HCT116 (cell line): Measurements from ENCODE around the gene PDE7B. TPM values are rescaled to one million over a fixed set of nuclear protein-coding genes. Genes with fewer than 3 reads are reported as not detected.

ENCODE experiments used
- ATAC-seq: fragments of 200-7000 bp; cut with Tn5 transposase; 2 replicates; pipeline ENCODE4 v1.9.1; 2020; ENCODE audit warnings: mild to moderate bottlenecking, moderate library complexity
- BruUV-seq: library from RNA; stranded (reverse); fragments of 400-500 nt; replicated peaks from 2 replicates; lab custom pipeline; 2021; lab: Mats Ljungman, UMichigan
- CTCF ChIA-PET: fragments of 300-600 bp; sonication (Branson Sonifier 250); formaldehyde crosslinking; loops from one replicate; lab custom pipeline; 2021; ENCODE audit warnings: antibody characterized with exemption; lab: Charles Lee
- POLR2A ChIA-PET: fragments of 300-600, 350-600 bp; sonication (Branson Sonifier 250); formaldehyde crosslinking; loops from one replicate; lab custom pipeline; 2021; ENCODE audit warnings: antibody characterized with exemption; lab: Charles Lee
- RAD21 ChIA-PET, 2 experiments: fragments of 300-600 bp; sonication (Branson Sonifier 250); formaldehyde crosslinking; loops; one replicate each; lab custom pipeline; 2023; ENCODE audit warnings: low total read pairs in 2 of 2; ENCODE audit not compliant: uncharacterized antibody in 2 of 2, unreplicated experiment in 2 of 2, low non-redundant PET in 1 of 2; lab: Charles Lee
- DNase-seq: peaks from one replicate; pipeline ENCODE4 v3.0.0-alpha.2; 2010; ENCODE audit warnings: low read depth, low spot score
- H2AFZ ChIP-seq: fragments of 200-600 bp; shearing (Covaris generic), sonication (generic); 2 replicates; pipeline ENCODE4 v1.6.1; 2017; ENCODE audit warnings: low read depth, mixed run types, mixed read lengths, antibody characterized with exemption, low read length; ENCODE audit not compliant: poor library complexity, severe bottlenecking
- H3K27ac ChIP-seq: 2 replicates; pipeline ENCODE4 v1.5.1; 2012; ENCODE audit warnings: low read depth, low read length
- H3K27me3 ChIP-seq: fragments of 200-600 bp; sonication (generic); 2 replicates; pipeline ENCODE4 v1.6.1; 2016; ENCODE audit warnings: mixed run types, low read length, mixed read lengths; ENCODE audit not compliant: insufficient read depth
- H3K36me3 ChIP-seq, 2 experiments: fragments of 200-500 bp in 1 of 2; fragments of 200-600 bp in 1 of 2; sonication (Bioruptor generic) in 1 of 2; sonication (generic) in 1 of 2; 2 replicates each; pipeline versions ENCODE4 v1.5.1 to v1.6.1; 2014 to 2016; ENCODE audit warnings: low read length in 2 of 2, inconsistent platforms in 1 of 2, mixed read lengths in 1 of 2, mixed run types in 1 of 2; ENCODE audit not compliant: insufficient read depth in 2 of 2, control insufficient read depth in 1 of 2
- H3K4me1 ChIP-seq, 2 experiments: fragments of 200-600 bp in 1 of 2; sonication (generic) in 1 of 2; 2 replicates each; pipeline versions ENCODE4 v1.5.1 to v1.6.1; 2012 to 2017; ENCODE audit warnings: low read length in 2 of 2, inconsistent platforms in 1 of 2, mild to moderate bottlenecking in 1 of 2, mixed read lengths in 1 of 2, mixed run types in 1 of 2, moderate library complexity in 1 of 2; ENCODE audit not compliant: insufficient read depth in 2 of 2, control insufficient read depth in 1 of 2
- H3K4me2 ChIP-seq: fragments of 200-600 bp; sonication (generic); 2 replicates; pipeline ENCODE4 v1.6.1; 2017; ENCODE audit warnings: mixed run types, low read length, mixed read lengths
- H3K4me3 ChIP-seq, 2 experiments: fragments of 200-600 bp in 1 of 2; sonication (generic) in 1 of 2; replicated peaks in 1 of 2; 2 replicates each; pipeline ENCODE4 v1.5.1; 2011 to 2016; ENCODE audit warnings: low read length in 2 of 2, control low read depth in 1 of 2, low read depth in 1 of 2, mild to moderate bottlenecking in 1 of 2, mixed read lengths in 1 of 2, mixed run types in 1 of 2
- H3K79me2 ChIP-seq: fragments of 200-600 bp; sonication (generic); 2 replicates; pipeline ENCODE4 v1.6.1; 2017; ENCODE audit warnings: mild to moderate bottlenecking, mixed run types, low read length, moderate library complexity, mixed read lengths; ENCODE audit not compliant: insufficient read depth
- H3K9ac ChIP-seq: fragments of 200-600 bp; sonication (generic); 2 replicates; pipeline ENCODE4 v1.6.1; 2016; ENCODE audit warnings: low read length, mixed read lengths
- H3K9me2 ChIP-seq: fragments of 200-600 bp; sonication (generic), shearing (Covaris generic); 2 replicates; pipeline ENCODE4 v1.6.1; 2017; ENCODE audit warnings: mixed run types, mild to moderate bottlenecking, moderate library complexity; ENCODE audit not compliant: insufficient read depth
- H3K9me3 ChIP-seq, 2 experiments: fragments of 200-500 bp in 1 of 2; fragments of 200-600 bp in 1 of 2; sonication (Bioruptor generic) in 1 of 2; sonication (generic) in 1 of 2; 2 replicates each; pipeline ENCODE4 v1.6.1; 2014 to 2017; ENCODE audit warnings: low read length in 2 of 2, mixed read lengths in 2 of 2, inconsistent platforms in 1 of 2, low read depth in 1 of 2, mild to moderate bottlenecking in 1 of 2, mixed run types in 1 of 2, moderate library complexity in 1 of 2; ENCODE audit not compliant: control insufficient read depth in 1 of 2, insufficient read depth in 1 of 2
- H4K20me1 ChIP-seq: fragments of 200-600 bp; sonication (generic), shearing (Covaris generic); 2 replicates; pipeline ENCODE4 v1.6.1; 2017; ENCODE audit warnings: mixed run types, mild to moderate bottlenecking, moderate library complexity; ENCODE audit not compliant: insufficient read depth
- ATF3 ChIP-seq: IDR thresholded peaks from 2 replicates; pipeline ENCODE4 v1.6.1; 2012
- CBX3 ChIP-seq: IDR thresholded peaks from 2 replicates; pipeline ENCODE4 v1.6.1; 2012; ENCODE audit warnings: low read depth
- CEBPB ChIP-seq: IDR thresholded peaks from 2 replicates; pipeline ENCODE4 v1.6.1; 2012; ENCODE audit warnings: low read depth
- CTCF ChIP-seq, 3 experiments: fragments of 200-600 bp in 1 of 3; sonication (generic) in 1 of 3; IDR thresholded peaks in 2 of 3; conservative IDR thresholded peaks in 1 of 3; 2 replicates each; pipeline ENCODE4 v1.5.1; 2012 to 2017; ENCODE audit warnings: low read depth in 2 of 3, low read length in 2 of 3, antibody characterized with exemption in 1 of 3, borderline replicate concordance in 1 of 3, control low read depth in 1 of 3, mild to moderate bottlenecking in 1 of 3, mixed read lengths in 1 of 3, mixed run types in 1 of 3, moderate library complexity in 1 of 3; ENCODE audit not compliant: insufficient read depth in 1 of 3
- EGR1 ChIP-seq: IDR thresholded peaks from 2 replicates; pipeline ENCODE4 v1.6.1; 2012; ENCODE audit warnings: low read depth
- ELF1 ChIP-seq: IDR thresholded peaks from 2 replicates; pipeline ENCODE4 v1.6.1; 2012; ENCODE audit warnings: low read depth, borderline replicate concordance
- EZH2 ChIP-seq: fragments of 200-600 bp; sonication (generic); IDR thresholded peaks from 2 replicates; pipeline ENCODE4 v1.6.1; 2017; ENCODE audit warnings: antibody characterized with exemption, mixed run types
- FOSL1 ChIP-seq: IDR thresholded peaks from 2 replicates; pipeline ENCODE4 v1.6.1; 2012; ENCODE audit warnings: low read depth
- JUND ChIP-seq: IDR thresholded peaks from 2 replicates; pipeline ENCODE4 v1.6.1; 2012
- MAX ChIP-seq: IDR thresholded peaks from 2 replicates; pipeline ENCODE4 v1.6.1; 2012
- POLR2AphosphoS5 ChIP-seq: IDR thresholded peaks from 2 replicates; pipeline ENCODE4 v1.6.1; 2011; ENCODE audit warnings: mild to moderate bottlenecking, low read depth, low read length, moderate library complexity
- REST ChIP-seq: IDR thresholded peaks from 2 replicates; pipeline ENCODE4 v1.6.1; 2012; ENCODE audit warnings: low read depth
- SIN3A ChIP-seq: IDR thresholded peaks from 2 replicates; pipeline ENCODE4 v1.6.1; 2012; ENCODE audit warnings: low read depth
- SRF ChIP-seq: IDR thresholded peaks from 2 replicates; pipeline ENCODE4 v1.6.1; 2012; ENCODE audit warnings: low read depth
- TCF7L2 ChIP-seq: IDR thresholded peaks from 2 replicates; pipeline ENCODE4 v1.7.0; 2011; ENCODE audit warnings: borderline replicate concordance, inconsistent platforms; ENCODE audit not compliant: insufficient read depth, insufficient read length; ENCODE audit errors: extremely low read depth
- YY1 ChIP-seq: IDR thresholded peaks from 2 replicates; pipeline ENCODE4 v1.6.1; 2011; ENCODE audit warnings: low read length, low read depth, moderate library complexity, mild to moderate bottlenecking; ENCODE audit not compliant: insufficient replicate concordance; ENCODE audit errors: extremely low read depth
- intact Hi-C: fragments of 100-400 bp; cut with micrococcal nuclease; formaldehyde crosslinking; loops from 2 replicates; pipeline ENCODE4 v1.10.0; 2022
- total RNA-seq: library from RNA; stranded (reverse); gene quantifications from one replicate; pipeline ENCODE4 v1.2.1, GENCODE V29; 2021; ENCODE audit not compliant: unreplicated experiment
- TF ChIP-seq, protein P1 (sequence below): IDR thresholded peaks from 2 replicates; pipeline ENCODE4 v1.6.1; 2011; ENCODE audit warnings: mild to moderate bottlenecking, low read length, moderate library complexity; ENCODE audit not compliant: insufficient replicate concordance; ENCODE audit errors: extremely low read depth

Gene PDE7B
- total RNA-seq, 1 experiment from 2014 or later = 0.61 TPM

DNA sequence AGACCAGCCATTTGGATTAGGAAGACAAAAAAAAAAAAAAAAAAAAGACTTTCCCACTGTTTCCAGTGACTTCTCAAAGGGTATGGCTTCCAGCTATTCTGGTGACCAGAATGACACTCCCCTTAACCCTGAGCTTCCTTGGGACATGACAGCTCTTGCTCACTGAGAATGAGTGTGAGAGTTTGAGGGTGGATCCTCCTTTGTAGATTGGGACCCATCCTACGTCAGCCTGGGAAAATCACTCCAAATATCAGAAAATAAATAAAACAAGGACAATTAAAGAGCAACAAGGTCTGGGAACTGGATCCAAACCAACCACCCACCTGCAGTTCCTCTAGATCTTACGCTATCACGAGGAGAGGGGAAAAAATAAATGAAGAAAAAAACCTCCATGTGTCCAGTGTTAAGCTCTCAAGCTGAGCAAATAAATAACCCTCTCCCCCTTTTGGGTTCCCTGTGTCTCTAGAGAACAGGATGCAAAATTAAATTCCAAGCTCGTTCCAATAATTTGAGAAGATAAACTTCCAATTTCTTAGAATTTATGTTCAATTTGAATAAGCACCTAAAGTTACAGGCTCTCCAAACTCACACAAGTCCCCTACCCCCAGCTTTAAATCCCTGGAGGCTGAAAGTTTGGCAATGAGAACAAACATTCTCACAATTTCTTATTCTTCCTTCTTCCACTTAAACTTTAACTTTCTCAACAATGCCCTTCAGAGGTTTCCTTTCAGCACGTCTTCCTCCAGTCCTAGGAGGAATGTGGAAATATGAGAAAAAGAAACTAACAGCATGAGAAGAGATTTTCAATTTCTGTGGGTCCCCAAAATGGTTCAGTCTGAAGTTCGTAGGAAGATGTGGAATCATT is 228.4 kb downstream of the PDE7B start:
- no TSS peak for BruUV-seq
- H3K9ac ChIP-seq = no peak overlapping the region
- H3K4me1 ChIP-seq = no peaks in the 10 kb centered on the region
- CTCF ChIA-PET = no interaction called here
- RAD21 ChIA-PET = no interaction called here
- H2AFZ ChIP-seq = no peak overlapping the region
- H3K79me2 ChIP-seq = no peaks in the 10 kb centered on the region
- TF ChIP-seq REST (no peak), EGR1 (no peak), CTCF (IDR thresholded peaks at IDR 0.05 in 2 of 3, conservative IDR thresholded peaks at IDR 0.05 in 1 of 3; ENCODE audit: borderline replicate concordance in 1 of 3, insufficient read depth in 1 of 3, low read depth in 2 of 3, low read length in 2 of 3) (no peak), SRF (no peak), EZH2 (no peak), ELF1 (no peak), TCF7L2 (no peak), SIN3A (no peak), CEBPB (no peak), POLR2AphosphoS5 (no peak), ATF3 (no peak), YY1 (no peak), CBX3 (no peak), FOSL1 (no peak), MAX (no peak), JUND (no peak)
- TF ChIP-seq, protein P1, sequence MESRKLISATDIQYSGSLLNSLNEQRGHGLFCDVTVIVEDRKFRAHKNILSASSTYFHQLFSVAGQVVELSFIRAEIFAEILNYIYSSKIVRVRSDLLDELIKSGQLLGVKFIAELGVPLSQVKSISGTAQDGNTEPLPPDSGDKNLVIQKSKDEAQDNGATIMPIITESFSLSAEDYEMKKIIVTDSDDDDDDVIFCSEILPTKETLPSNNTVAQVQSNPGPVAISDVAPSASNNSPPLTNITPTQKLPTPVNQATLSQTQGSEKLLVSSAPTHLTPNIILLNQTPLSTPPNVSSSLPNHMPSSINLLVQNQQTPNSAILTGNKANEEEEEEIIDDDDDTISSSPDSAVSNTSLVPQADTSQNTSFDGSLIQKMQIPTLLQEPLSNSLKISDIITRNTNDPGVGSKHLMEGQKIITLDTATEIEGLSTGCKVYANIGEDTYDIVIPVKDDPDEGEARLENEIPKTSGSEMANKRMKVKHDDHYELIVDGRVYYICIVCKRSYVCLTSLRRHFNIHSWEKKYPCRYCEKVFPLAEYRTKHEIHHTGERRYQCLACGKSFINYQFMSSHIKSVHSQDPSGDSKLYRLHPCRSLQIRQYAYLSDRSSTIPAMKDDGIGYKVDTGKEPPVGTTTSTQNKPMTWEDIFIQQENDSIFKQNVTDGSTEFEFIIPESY = no peak
- H3K27ac ChIP-seq = no peak overlapping the region
- no peak overlapping the region for H3K4me3 ChIP-seq
- H3K27me3 ChIP-seq = no peaks in the 10 kb centered on the region
- H3K4me2 ChIP-seq = no peak overlapping the region
- ATAC-seq = no peak
- intact Hi-C loops = no loop called here
- no peaks in the 10 kb centered on the region for H3K9me2 ChIP-seq
- no peaks in the 10 kb centered on the region for H4K20me1 ChIP-seq
- DNase-seq = no peak
- POLR2A ChIA-PET = no interaction called here
- no peaks in the 10 kb centered on the region for H3K36me3 ChIP-seq
- no peaks in the 10 kb centered on the region for H3K9me3 ChIP-seq
